Activated naive CD4-positive, alpha-beta T cell (primary cell): ENCODE data around the gene CRACR2A.

Experiments used
- DNase-seq, 4 experiments: peaks; one replicate each; lab custom pipeline; 2025; lab: John Stamatoyannopoulos, UW

Gene CRACR2A, protein sequence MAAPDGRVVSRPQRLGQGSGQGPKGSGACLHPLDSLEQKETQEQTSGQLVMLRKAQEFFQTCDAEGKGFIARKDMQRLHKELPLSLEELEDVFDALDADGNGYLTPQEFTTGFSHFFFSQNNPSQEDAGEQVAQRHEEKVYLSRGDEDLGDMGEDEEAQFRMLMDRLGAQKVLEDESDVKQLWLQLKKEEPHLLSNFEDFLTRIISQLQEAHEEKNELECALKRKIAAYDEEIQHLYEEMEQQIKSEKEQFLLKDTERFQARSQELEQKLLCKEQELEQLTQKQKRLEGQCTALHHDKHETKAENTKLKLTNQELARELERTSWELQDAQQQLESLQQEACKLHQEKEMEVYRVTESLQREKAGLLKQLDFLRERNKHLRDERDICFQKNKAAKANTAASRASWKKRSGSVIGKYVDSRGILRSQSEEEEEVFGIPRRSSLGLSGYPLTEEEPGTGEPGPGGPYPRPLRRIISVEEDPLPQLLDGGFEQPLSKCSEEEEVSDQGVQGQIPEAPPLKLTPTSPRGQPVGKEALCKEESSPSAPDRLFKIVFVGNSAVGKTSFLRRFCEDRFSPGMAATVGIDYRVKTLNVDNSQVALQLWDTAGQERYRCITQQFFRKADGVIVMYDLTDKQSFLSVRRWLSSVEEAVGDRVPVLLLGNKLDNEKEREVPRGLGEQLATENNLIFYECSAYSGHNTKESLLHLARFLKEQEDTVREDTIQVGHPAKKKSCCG

DNA sequence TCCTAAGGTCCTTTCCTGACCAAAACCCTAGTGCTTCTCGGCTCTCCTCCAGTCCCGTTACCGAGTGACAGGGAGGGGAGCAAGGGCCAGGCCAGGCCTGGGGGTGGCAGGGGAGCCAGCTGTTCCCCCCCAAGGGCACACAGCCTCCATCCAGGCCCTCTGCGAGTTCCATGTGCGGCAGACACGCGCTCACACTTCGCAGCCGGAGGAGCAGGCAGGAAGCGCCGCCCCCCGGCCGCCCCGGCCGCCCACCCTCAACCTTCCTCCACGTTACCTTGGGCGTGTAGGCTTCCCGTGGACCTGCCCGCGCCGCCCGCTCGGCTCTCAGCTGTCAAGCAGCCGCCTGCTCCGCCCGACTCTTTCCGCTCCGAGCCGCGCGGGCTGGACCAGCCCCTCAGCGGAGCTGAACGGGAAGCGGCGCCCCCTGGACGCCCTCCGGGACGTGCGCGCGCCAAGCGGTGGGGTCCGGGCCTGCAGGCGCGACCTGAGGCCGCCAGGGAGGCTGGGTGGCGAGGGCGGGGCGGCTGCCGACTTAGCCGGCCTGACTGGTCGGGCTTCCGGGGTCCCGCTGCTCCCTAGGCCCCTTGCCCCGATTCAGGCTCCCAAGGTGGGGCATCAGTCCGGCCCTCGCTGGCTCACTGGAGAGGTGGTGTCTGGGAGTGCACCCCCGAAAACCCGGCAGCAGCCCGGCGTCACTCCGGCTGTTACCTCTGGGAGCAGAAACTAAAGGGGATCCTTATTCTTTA, at the start of gene CRACR2A:
Gene CRACR2A (minus strand): TSS at position 369 of the 746 bp plus-strand sequence. CDS start 56,110 bp downstream, outside the sequence.
- DNase-seq = peak; percentile 62 to 81 (median 68)

DNA sequence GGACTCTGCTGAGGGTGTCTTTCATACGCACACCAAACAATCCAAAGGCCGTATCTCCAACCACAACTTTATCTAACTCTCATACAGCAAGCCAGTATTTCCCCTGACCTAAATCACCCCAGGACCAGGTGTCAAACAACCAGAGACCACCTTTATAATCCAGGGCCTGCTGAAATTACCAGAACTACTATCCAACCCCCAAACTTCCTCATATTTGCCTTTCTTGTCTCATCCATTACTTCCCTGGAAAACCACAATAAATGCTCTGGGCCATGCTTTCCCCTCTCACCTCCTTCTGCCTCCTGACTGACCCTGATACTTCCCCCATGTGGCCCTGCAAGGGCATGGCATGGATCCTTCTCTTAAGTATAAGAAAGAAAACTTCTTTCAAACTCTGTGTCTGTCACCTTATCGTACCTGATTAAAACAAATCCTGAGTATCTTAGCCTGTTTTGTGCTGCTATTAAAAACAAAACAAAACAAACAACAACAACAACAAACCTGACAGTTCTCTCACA, 44.7 kb upstream of the CRACR2A start:
- DNase-seq = no peak

DNA sequence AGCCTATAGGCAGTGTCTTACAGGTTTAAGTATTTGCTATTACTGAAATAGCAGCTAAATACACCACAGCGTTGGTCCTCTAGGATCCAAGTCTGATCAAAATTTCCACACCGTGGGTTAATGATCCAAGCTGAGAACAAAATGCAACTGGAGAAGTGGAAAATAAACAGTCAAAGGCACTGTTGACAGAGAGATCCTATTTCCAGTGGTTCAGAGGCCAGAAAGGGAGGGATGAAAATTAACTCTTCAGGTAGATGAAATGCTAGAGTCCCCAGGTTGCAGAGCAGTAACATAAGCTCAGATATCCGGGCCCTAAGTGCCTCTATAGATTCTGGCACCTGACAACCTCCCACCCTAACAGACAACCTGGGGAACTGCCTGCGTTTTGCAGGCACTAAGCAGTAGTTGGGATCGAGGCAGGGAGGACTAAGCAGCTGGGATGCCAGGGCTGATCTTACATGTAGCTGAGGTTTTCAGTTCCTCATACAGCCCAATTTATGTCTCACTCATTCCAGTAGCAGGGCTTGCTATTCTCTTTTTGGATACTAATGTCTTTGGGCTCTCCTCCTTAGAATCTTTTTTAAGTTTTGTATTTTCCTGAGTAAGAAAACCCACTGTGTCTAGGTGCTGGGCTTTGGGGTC, 42.7 kb upstream of the CRACR2A start:
- no peak for DNase-seq

DNA sequence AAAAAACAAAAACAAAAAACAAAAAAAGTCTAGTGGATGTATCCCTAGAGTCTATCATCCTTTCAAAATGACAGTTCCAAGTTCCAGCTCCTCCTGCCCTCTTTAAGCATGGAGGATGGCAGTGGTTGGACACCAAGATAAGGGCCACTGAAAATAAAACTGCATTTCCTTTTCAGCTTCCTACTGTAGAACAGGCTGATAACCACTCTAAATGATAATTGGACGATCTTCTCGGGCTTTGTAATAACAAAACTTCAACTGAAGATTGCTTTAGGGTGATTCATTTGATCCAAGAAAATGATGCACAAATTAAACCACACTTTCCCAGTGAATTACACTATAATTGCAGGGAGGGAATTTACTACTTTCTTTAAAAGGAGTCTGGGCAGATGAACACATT, 42.2 kb upstream of the CRACR2A start:
- DNase-seq = no peak

DNA sequence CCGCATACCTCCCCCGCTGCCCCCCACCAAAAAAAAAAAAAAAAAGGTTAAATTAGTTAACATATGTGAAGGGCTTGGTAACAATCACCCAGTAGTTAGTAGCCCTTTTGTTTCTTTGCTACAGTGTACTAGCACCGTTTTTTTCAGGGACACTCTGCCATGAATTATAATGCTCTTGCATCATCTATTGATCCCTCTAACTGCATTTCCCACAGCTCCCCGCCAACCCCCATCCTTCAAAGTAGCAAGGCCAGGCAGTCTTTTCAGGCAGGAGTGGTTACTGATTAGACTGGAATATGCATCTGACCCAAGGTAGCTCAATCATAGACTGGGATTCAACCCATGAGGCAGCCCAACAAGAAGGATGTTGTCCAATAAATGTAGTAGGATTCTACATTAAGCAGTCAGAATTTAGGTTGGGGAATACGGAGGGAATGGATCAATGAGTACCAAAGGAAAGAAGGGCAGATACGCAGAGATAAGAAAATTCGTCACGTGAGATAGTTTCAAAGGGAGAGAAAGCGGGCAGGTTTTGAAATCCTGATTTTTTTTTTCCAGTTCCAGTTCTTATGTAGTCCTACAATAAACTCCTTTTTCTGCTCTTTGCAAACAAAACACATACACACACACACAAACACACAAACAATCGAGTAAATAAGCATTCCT, 39.8 kb upstream of the CRACR2A start:
- no peak for DNase-seq

DNA sequence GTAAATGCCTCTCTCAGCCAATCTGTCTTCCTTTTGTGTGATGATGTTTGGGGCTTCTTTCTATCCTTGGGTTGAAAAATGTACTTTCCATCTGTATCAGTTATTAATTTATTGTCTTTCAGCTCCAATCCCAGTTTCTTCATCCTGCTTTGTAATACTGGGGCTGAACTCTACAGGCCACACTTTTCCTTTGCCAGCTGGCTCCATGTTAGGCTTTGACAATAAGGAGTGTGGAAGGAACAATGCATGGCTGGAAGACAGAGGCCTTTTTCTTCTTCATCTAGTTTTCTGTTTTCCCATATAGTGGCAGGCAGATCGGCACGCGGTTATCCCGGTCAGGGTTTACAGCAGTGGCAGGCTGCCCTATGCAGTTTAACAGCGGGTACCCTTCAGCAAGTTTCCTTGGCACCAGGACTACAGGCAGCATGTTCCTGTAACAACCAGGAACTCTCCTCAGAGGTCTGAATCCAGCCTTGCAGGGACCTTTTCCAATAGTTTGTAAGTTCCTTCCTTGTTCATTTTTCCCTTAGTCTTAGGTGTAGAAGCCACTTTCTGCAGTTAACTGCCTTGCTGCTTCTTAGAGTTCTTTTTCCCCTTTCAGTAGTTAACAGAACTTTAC, 38.5 kb upstream of the CRACR2A start:
- DNase-seq = no peak

DNA sequence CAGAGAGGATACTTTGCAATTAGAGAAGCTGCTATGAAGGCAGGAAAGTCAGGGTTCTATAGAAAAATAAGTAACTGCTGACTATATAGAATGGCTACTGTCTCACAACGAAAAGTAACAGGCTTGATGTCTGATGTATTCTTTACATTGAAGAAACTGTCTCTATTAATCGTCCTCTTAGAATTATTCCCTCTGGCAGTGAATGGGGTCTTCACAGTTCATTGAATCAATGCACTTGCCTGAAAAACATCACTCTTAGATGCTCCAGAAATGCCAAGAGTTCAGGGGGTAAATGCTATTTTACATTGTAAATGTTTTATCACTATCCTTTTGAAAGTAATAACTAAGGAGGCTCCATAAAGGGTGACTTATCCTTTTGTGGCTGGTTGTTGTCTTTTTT, 37.7 kb upstream of the CRACR2A start:
- no peak for DNase-seq

DNA sequence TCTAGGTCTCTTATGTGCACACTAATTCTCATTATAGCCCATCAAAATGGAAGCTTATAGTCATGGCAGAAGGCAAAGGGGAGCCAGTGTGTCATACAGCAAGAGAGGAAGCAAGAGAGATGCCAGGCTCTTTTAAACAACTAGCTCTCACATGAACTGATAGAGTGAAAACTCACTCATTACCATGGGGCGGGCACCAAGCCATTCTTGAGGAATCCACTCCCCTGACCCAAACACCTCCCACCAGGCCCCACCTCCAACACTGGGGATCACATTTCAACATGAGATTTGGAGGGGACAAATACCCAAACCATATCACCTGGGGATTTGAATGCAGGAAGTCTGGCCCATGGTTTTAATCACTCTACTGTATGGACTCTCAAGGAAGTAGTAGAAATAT, 36.9 kb upstream of the CRACR2A start:
- no peak for DNase-seq

DNA sequence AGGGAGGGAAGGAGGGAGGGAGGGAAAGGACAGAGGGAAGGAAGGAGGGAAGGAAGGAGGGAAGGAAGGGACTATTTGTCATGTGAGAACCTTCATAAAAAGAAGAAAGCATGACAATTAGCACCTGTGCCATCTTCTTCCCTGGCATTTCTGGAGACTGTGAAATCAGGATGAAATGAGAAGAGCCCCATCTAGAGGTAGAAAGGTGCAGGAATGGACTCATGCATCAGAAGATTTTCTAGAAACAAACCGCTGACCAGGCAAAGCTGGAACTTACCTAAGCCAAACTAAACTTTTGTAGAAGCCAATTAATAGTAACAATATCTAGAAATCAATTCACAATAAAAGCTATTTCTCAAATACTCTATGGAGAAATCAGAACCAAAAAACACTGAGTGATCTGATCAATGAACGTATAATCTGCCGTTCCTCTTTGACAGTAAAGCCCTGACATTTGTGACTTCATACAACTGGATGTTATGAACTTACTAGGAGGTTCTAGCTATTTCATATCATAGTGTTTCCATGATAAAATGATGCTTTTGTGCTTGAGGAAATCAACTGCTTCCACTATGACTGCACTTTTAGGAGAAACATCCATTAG, 24.4 kb upstream of the CRACR2A start:
- no peak for DNase-seq

DNA sequence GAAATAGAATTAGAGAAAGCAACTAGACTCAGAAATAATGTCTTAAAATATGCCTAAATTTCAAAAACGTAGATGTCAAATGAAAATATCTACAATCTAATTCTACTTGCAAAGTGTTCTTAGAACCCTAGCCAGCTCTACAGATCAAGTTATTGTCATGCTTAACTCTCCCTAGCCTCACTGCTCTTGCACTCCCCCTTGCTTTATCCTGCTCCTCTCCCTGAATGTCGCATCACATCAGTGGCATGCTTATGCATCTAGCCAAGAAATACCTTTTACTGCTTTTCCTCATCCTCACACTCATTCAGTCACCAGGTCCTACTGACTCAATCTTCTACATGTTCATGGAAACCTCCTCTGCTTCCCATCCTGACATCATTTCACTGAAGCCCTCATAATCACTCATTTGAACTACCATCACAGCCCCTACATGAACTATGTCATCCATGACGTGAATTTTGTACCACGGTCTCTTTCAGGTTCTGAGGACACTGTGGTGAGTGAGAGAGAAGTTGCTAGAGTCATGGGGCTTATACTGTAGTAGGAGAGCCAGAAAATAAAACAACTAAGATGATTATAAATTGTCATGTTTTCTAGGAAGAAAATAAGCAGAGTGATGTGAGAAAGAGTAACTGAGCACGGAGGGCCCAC, 22.6 kb upstream of the CRACR2A start:
- no peak for DNase-seq

DNA sequence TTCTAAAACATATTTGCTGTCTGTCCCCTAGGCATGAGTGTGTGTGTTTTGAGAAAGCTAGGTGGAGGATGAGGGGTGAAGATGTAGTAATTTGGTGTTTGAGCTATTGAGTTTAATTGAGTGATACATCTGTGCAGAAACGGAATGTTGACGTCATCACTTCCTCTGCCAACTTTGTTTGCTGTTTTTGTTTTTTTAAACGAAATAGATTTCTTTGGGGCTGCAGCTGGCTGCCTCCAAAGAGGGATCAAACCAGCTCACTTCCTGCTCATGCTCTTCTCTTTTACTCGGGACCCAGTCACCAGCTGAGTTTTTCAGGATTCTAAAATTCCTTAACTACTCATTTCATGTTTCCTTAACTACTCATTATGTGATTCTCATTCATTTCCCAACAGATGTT, 19.5 kb upstream of the CRACR2A start:
- no peak for DNase-seq

DNA sequence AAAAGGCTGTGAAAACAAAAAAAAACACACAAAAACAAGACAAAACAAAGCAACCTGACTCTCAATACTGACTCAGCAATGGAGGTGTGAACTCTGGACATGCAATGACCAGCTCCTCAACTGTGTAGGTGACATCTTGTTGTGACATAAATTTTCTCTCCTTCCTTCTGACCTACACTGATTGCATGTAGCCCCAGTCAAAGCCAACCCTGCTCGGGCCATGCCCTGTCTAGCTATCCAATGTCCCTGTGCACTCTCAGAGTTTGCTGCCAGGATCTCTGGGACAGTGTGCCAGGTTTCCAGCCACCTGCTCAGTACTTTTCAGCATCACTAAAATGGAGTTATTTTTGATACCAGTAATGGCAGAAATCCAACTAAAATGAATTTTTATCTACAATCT, 18.9 kb upstream of the CRACR2A start:
- no peak for DNase-seq

DNA sequence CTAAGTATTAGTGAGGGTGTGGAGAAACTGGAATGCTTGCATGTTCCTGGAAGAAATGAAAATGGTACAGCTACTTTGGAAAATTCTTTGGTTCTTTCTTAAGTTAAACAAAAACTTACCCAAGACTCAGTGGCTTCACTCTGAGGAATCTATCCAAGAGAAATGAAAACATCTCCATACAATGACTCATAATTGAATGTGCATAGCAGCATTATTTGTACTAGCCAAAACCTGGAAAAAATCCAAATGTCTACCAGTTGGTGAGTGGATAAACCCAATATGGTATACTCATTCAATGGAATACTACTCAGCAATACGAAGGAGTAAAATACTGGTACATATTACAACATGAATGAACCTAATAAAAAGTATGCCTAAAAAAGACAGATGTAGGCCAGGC, 18.0 kb upstream of the CRACR2A start:
- no peak for DNase-seq

DNA sequence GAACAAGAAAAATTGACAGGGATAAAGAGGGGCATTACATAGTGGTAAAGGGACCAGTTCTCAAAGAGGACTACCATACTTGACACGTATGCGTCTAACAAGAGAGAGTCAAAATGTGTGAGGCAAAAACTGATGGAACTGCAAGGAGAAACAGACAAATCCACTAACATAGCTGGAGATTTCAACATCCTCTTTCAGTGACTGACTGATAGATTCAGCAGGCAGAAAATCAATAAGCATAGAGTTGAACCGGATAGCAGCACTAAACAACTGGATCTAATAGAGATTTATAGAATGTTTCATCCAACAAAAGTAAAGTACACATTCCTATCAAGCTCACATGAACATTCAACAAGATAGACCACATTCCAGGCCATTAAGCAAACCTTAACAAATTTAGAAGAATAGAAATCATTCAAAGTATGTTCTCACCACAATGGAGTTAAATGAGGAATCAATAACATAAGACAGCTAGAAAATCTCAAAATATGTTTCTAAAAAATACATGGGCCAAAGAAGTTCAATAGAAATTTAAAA, 16.1 kb upstream of the CRACR2A start:
- DNase-seq = no peak

DNA sequence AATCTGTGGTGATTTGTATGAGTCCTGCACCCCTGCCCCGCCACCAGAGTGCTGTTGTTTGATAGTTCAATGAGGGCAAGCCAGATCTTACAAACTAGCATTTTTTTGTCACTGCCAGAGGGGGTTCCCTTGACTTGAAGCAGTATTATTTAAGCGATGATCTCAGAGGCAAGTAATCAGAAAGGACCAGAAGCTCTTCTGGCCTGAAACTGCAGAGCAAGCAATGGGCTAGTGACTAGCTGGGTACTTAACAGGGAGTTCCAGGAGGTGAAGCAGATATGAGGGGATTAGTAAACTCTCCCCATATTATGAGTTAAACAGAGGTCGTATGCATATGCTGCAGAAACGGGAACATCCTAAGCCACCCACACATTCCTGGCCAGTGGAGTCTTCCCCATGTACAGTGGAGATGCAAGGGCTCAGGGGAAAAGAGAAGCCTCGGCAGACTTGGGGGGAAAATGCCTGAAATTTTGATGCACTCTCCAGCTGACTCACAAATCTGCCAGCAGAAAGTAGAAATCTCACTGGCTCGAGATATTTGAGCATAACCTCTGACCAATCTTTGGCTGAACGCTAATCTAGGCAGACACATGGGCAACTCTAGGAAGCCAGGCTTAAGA, 8.3 kb upstream of the CRACR2A start:
- DNase-seq = no peak

DNA sequence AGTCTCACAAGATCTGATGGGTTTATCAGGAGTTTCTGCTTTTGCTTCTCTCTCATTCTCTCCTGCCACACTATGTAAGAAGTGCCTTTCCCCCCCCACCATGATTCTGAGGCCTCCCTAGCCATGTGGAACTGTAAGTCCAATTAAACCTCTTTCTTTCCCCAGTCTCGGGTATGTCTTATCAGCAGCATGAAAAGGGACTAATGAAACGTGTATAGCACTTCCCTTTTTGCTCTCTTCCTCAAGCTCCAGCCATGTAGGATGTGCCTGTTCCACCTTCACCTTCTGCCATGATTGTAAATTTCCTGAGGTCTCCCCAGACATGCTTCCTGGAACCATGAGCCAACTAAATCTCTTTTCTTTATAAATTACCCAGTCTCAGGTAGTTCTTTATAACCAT, 7.0 kb upstream of the CRACR2A start:
- DNase-seq = no peak

DNA sequence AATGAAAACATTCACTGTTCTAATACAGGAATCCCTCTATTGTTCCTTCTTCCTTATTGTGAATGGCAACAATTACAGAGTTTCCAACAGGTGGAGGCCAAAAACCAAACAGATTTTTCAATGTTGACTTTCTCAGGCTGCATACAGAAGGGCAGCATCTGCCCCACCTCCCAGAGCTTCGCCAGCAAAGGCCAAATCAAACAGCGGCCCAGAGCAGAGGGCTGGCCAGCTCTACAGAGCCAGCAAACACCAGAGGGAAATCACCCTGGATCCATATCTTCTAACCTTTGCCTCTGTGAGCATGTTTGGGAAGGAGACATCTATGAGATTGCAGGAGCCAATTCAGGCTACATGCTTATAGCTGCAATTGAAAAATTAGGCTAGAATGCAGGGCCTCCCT, 4.4 kb upstream of the CRACR2A start:
- no peak for DNase-seq

DNA sequence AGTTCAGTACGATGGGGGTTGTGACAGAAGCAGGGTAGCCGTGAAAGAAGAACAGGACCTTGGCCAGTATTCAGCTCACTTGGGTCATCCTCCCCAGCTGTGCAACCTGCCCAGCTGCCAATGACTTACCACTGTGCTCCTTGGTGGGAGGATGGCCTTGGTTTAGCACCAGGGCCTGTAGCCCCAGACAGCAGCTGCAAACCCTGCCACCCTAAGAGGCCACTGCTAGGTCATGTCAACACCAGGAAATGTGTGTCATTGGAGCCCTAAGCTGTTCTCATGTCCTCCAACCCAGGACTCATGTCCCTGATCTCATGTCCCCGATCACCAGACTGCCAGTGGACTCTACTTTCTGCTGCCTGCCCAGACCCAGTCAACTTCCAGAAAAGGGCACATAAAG, 3.0 kb upstream of the CRACR2A start:
- no peak for DNase-seq

DNA sequence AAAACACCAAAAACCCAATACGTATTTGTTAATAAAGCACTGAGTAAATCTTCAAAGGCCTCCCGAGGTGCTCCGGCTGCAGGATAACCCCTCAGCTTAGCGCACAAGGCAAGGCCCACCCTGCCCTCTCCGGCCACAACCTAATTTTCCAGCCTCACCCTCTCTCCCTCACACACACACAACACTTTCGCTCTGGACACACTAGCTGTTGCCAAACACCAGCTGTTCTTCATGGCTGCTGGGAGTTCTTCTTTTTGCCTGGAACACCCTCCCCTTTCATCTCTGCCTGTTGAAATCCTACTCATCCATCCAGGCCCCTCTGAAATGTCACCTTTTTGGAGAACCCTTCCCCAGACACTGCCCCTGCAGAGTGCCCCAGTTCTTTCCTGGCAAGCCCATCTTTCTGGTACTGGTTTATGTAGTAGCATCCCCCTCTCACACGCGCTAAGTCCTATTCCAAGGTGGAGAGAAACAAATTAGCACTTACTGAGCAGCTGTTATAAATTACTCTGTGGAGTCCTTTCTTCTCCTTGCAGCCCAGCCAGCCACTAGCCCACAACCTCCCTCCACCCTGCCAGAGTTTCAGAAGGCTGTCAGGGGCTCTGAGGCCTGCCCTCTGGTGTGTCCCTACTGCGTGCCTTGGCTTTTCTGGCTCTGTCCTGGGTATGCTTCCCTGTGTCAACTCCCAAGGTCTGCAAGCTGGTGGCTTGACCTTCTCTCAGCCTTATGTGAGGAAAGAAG, 805 bp upstream of the CRACR2A start:
- DNase-seq = no peak
